GM18519 (cell line): Measurements from ENCODE around the gene LCE3B.

ENCODE experiments used
- ATAC-seq: cut with Tn5 transposase; IDR thresholded peaks from one replicate; pipeline ENCODE4 v1.9.1; 2021; ENCODE audit warnings: mild to moderate bottlenecking, moderate library complexity; ENCODE audit not compliant: unreplicated experiment, low FRiP score

The LCE3B gene

GRCh38 chr1:152657677-152658076 lies 44.1 kb downstream of the LCE3B start:
- no peak for ATAC-seq

GRCh38 chr1:152658649-152659048 lies 45.0 kb downstream of the LCE3B start:
- ATAC-seq = no peak

GRCh38 chr1:152663098-152663497 lies 49.5 kb downstream of the LCE3B start, which contains the start of gene LCE2D:
LCE2D (plus strand) TSS chr1:152663380; CDS start chr1:152664106, 726 bp downstream.
- ATAC-seq = no peak
